ENCODE data around the gene VPS37D. TPM values are rescaled to one million over a fixed set of nuclear protein-coding genes. Genes with fewer than 3 reads are reported as not detected.

The VPS37D gene
- total and polyA plus RNA-seq, 2 of the 4 experiments (the other 2 are of a cell fraction) = 2.3 to 3.1 TPM

GRCh38 chr7:73702226-73702625 lies 34.6 kb downstream of the VPS37D start:
- CTCF ChIA-PET = interaction anchor here (0.9 kb wide), 2 partner anchors 11 to 23 kb away, joined by 3 read pairs; no protein-coding TSS in a partner anchor
- intact Hi-C loops (cut with micrococcal nuclease) = no loop called here
- TF ChIP-seq MXI1 (IDR thresholded peaks at IDR 0.05; ENCODE audit: borderline replicate concordance, low read depth, low read length) (no peak), FOS (IDR thresholded peaks at IDR 0.05; ENCODE audit: low read depth, low read length) (no peak), CEBPB (IDR thresholded peaks at IDR 0.05; ENCODE audit: low read depth, low read length) (no peak), MAZ (IDR thresholded peaks at IDR 0.05; ENCODE audit: borderline replicate concordance, low read depth, low read length) (no peak), SMC3 (IDR thresholded peaks at IDR 0.05; ENCODE audit: low read depth, low read length) (no peak), USF2 (IDR thresholded peaks at IDR 0.05; ENCODE audit: low read depth, low read length) (no peak), MAFK (IDR thresholded peaks at IDR 0.05; ENCODE audit: low read depth, low read length) (no peak), POLR2A (IDR thresholded peaks at IDR 0.05; ENCODE audit: low read depth, low read length) (no peak), ELK1 (IDR thresholded peaks at IDR 0.05; ENCODE audit: borderline replicate concordance, low read depth, low read length) (no peak), NFE2L2 (IDR thresholded peaks at IDR 0.05; ENCODE audit: low read depth, low read length) (no peak), RFX5 (IDR thresholded peaks at IDR 0.05; ENCODE audit: low read depth, low read length) (no peak), RAD21 (IDR thresholded peaks at IDR 0.05; ENCODE audit: low read length) (no peak), BHLHE40 (IDR thresholded peaks at IDR 0.05; ENCODE audit: low read depth, low read length) (no peak)

More at GRCh38 chr7:73702226-73702625, 34.6 kb downstream of the VPS37D start:
- Histone ChIP-seq H3K79me1 (ENCODE audit: low read depth in 1 of 2, low read length in 2 of 2) (peaks cover 3 to 29% of the 10 kb centered on the region in 2 experiments; a peak in 3 of 4 replicates), H3K4me1 (ENCODE audit: control insufficient read depth, insufficient read depth, low read length) (peaks cover 8% of the 10 kb centered on the region), H3K9ac (ENCODE audit: low read depth, low read length) (no peak overlapping the region), H2AK9ac (replicated peaks; ENCODE audit: low read depth, low read length, poor library complexity) (no peak overlapping the region), H4K5ac (ENCODE audit: low read depth, low read length) (no peak overlapping the region), H3K27ac (ENCODE audit: insufficient read depth, low read length) (no peak overlapping the region), H2BK15ac (ENCODE audit: low read depth, low read length) (no peak overlapping the region), H2BK20ac (ENCODE audit: low read depth, low read length) (no peak overlapping the region), H3K27me3 (ENCODE audit: control insufficient read depth, insufficient read depth, low read length) (no peaks in the 10 kb centered on the region), H3K18ac (ENCODE audit: low read depth, low read length) (no peak overlapping the region), H3K23ac (ENCODE audit: low read depth, low read length) (no peak overlapping the region), H2AK5ac (ENCODE audit: low read depth, low read length) (no peak overlapping the region), H4K91ac (ENCODE audit: insufficient read depth, low read depth, low read length) (no peak overlapping the region), H3K56ac (ENCODE audit: extremely low read depth, insufficient read depth, low read length) (no peak overlapping the region), H2BK120ac (ENCODE audit: low read depth, low read length) (no peak overlapping the region), H3K4ac (ENCODE audit: low read depth, low read length) (no peak overlapping the region), H2AFZ (replicated peaks; ENCODE audit: low read length, poor library complexity) (no peak overlapping the region), H4K8ac (ENCODE audit: low read depth in 2 of 2, low read length in 2 of 2) (no peak overlapping the region), H3K4me3 (ENCODE audit: insufficient read depth, low read depth, low read length) (no peak overlapping the region), H3K36me3 (ENCODE audit: control insufficient read depth, insufficient read depth, low read length) (peaks cover 58% of the 10 kb centered on the region), H2BK5ac (ENCODE audit: low read depth, low read length, poor library complexity, severe bottlenecking) (no peak overlapping the region), H3K14ac (replicated peaks; ENCODE audit: low read depth, low read length) (no peak overlapping the region), H3K9me3 (ENCODE audit: control insufficient read depth, insufficient read depth, low read length) (no peaks in the 10 kb centered on the region), H3K4me2 (ENCODE audit: low read depth, low read length) (no peak overlapping the region), H4K20me1 (ENCODE audit: insufficient read depth, low read length) (peaks cover 44% of the 10 kb centered on the region), H3K9me1 (ENCODE audit: insufficient read depth, low read length) (0 out of 2 replicates have a peak, but pooled peaks cover 9% of the 10 kb centered on the region)
- 89% methylated on average over 5 of the region's 8 CpGs; no CpG with 5 or more reads in 1 of the 2 experiments for WGBS, 2 experiments (ENCODE audit: extremely low coverage in 2 of 2, insufficient read length in 1 of 2)
- dilution Hi-C loops (cut with HindIII; ENCODE audit: low sequenced_read_pairs, unreplicated experiment) (no loop called here), in situ Hi-C loops (cut with MboI; ENCODE audit: low sequenced_read_pairs) (no loop called here)
- ATAC-seq (ENCODE audit: low read depth) (no peak), DNase-seq (no peak)
- BruUV-seq (replicated peaks) = no TSS peak
- POLR2A ChIA-PET (ENCODE audit: unreplicated experiment) = no interaction called here

Data from IMR-90 (cell line).